ENCODE data around the gene AKAP7.
"Not testable (repeated sequence)": the region's sequence is repeated elsewhere in the genome, so short reads cannot be mapped to it uniquely, and the experiment has no call there.

The AKAP7 gene

GRCh38 chr6:131250936-131251335 is 115.7 kb downstream of the AKAP7 start:
- peaks cover 4% of the 10 kb centered on the region for H3K4me1 ChIP-seq (ENCODE audit: control insufficient read depth, insufficient read depth, low read length, unreplicated experiment)

GRCh38 chr6:131251590-131252199 is 116.4 kb downstream of the AKAP7 start:
- Histone ChIP-seq H3K27me3 (ENCODE audit: insufficient read depth, low read length) (no peaks in the 10 kb centered on the region), H3K79me2 (ENCODE audit: control insufficient read depth, insufficient read depth, low read length, unreplicated experiment) (no peaks in the 10 kb centered on the region), H3K36me3 (ENCODE audit: insufficient read depth, low read length) (no peaks in the 10 kb centered on the region), H3K4me3 (ENCODE audit: low read depth, low read length) (no peak overlapping the region), H3K27ac (ENCODE audit: low read depth, low read length) (no peak overlapping the region), H3K4me1 (ENCODE audit: control insufficient read depth, insufficient read depth, low read length, unreplicated experiment) (peaks cover 4% of the 10 kb centered on the region), H2AFZ (ENCODE audit: low read length, unreplicated experiment) (no peak overlapping the region)

More at GRCh38 chr6:131250936-131251335, 115.7 kb downstream of the AKAP7 start:
- H2AFZ ChIP-seq (ENCODE audit: low read length, unreplicated experiment), result no peak overlapping the region
- H3K27me3 ChIP-seq (ENCODE audit: insufficient read depth, low read length), result no peaks in the 10 kb centered on the region
- no peaks in the 10 kb centered on the region for H3K36me3 ChIP-seq (ENCODE audit: insufficient read depth, low read length)
- peak overlapping the region; percentile 74; the same call in 1 of the 2 replicates for H3K4me3 ChIP-seq (ENCODE audit: low read depth, low read length)
- H3K27ac ChIP-seq (ENCODE audit: low read depth, low read length), result no peak overlapping the region
- H3K79me2 ChIP-seq (ENCODE audit: control insufficient read depth, insufficient read depth, low read length, unreplicated experiment), result no peaks in the 10 kb centered on the region

GRCh38 chr6:131255434-131255833 is 120.2 kb downstream of the AKAP7 start:
- no peaks in the 10 kb centered on the region for H3K27me3 ChIP-seq (ENCODE audit: insufficient read depth, low read length)
- H3K27ac ChIP-seq (ENCODE audit: low read depth, low read length), result no peak overlapping the region
- H2AFZ ChIP-seq (ENCODE audit: low read length, unreplicated experiment), result no peak overlapping the region
- no peaks in the 10 kb centered on the region for H3K36me3 ChIP-seq (ENCODE audit: insufficient read depth, low read length)
- peaks cover 4% of the 10 kb centered on the region for H3K4me1 ChIP-seq (ENCODE audit: control insufficient read depth, insufficient read depth, low read length, unreplicated experiment)
- H3K79me2 ChIP-seq (ENCODE audit: control insufficient read depth, insufficient read depth, low read length, unreplicated experiment), result no peaks in the 10 kb centered on the region
- H3K4me3 ChIP-seq (ENCODE audit: low read depth, low read length), result no peak overlapping the region

- H3K27me3 ChIP-seq (ENCODE audit: insufficient read depth, low read length), result no peaks in the 10 kb centered on the region
- no peak overlapping the region for H3K4me3 ChIP-seq (ENCODE audit: low read depth, low read length)
- H2AFZ ChIP-seq (ENCODE audit: low read length, unreplicated experiment), result no peak overlapping the region
- no peaks in the 10 kb centered on the region for H3K79me2 ChIP-seq (ENCODE audit: control insufficient read depth, insufficient read depth, low read length, unreplicated experiment)
- no peaks in the 10 kb centered on the region for H3K36me3 ChIP-seq (ENCODE audit: insufficient read depth, low read length)
- H3K4me1 ChIP-seq (ENCODE audit: control insufficient read depth, insufficient read depth, low read length, unreplicated experiment), result peaks cover 4% of the 10 kb centered on the region
- no peak overlapping the region for H3K27ac ChIP-seq (ENCODE audit: low read depth, low read length)
Observed at GRCh38 chr6:131255911-131256310, 120.6 kb downstream of the AKAP7 start.

- Histone ChIP-seq H3K27me3 (ENCODE audit: insufficient read depth, low read length) (no peaks in the 10 kb centered on the region), H3K36me3 (ENCODE audit: insufficient read depth, low read length) (no peaks in the 10 kb centered on the region), H2AFZ (ENCODE audit: low read length, unreplicated experiment) (no peak overlapping the region), H3K4me3 (ENCODE audit: low read depth, low read length) (no peak overlapping the region), H3K4me1 (ENCODE audit: control insufficient read depth, insufficient read depth, low read length, unreplicated experiment) (peaks cover 4% of the 10 kb centered on the region), H3K27ac (ENCODE audit: low read depth, low read length) (no peak overlapping the region), H3K79me2 (ENCODE audit: control insufficient read depth, insufficient read depth, low read length, unreplicated experiment) (no peaks in the 10 kb centered on the region)
Observed at GRCh38 chr6:131257104-131257503, 121.8 kb downstream of the AKAP7 start.

- H2AFZ ChIP-seq (ENCODE audit: low read length, unreplicated experiment), result no peak overlapping the region
- H3K27ac ChIP-seq (ENCODE audit: low read depth, low read length), result no peak overlapping the region
- no peaks in the 10 kb centered on the region for H3K36me3 ChIP-seq (ENCODE audit: insufficient read depth, low read length)
- H3K27me3 ChIP-seq (ENCODE audit: insufficient read depth, low read length), result no peaks in the 10 kb centered on the region
- peaks cover 4% of the 10 kb centered on the region for H3K4me1 ChIP-seq (ENCODE audit: control insufficient read depth, insufficient read depth, low read length, unreplicated experiment)
- no peak overlapping the region for H3K4me3 ChIP-seq (ENCODE audit: low read depth, low read length)
- H3K79me2 ChIP-seq (ENCODE audit: control insufficient read depth, insufficient read depth, low read length, unreplicated experiment), result no peaks in the 10 kb centered on the region
Observed at GRCh38 chr6:131258010-131258652, 122.9 kb downstream of the AKAP7 start.

- H3K27ac ChIP-seq (ENCODE audit: low read depth, low read length), result no peak overlapping the region
- H2AFZ ChIP-seq (ENCODE audit: low read length, unreplicated experiment), result no peak overlapping the region
- no peaks in the 10 kb centered on the region for H3K79me2 ChIP-seq (ENCODE audit: control insufficient read depth, insufficient read depth, low read length, unreplicated experiment)
- no peak overlapping the region for H3K4me3 ChIP-seq (ENCODE audit: low read depth, low read length)
- no peaks in the 10 kb centered on the region for H3K27me3 ChIP-seq (ENCODE audit: insufficient read depth, low read length)
- peaks cover 4% of the 10 kb centered on the region for H3K4me1 ChIP-seq (ENCODE audit: control insufficient read depth, insufficient read depth, low read length, unreplicated experiment)
- no peaks in the 10 kb centered on the region for H3K36me3 ChIP-seq (ENCODE audit: insufficient read depth, low read length)
Observed at GRCh38 chr6:131258816-131259476, 123.7 kb downstream of the AKAP7 start.

GRCh38 chr6:131260960-131261359 is 125.7 kb downstream of the AKAP7 start:
- not testable (repeated sequence) for H3K27me3 ChIP-seq (ENCODE audit: insufficient read depth, low read length); H2AFZ ChIP-seq (ENCODE audit: low read length, unreplicated experiment); H3K79me2 ChIP-seq (ENCODE audit: control insufficient read depth, insufficient read depth, low read length, unreplicated experiment); H3K4me1 ChIP-seq (ENCODE audit: control insufficient read depth, insufficient read depth, low read length, unreplicated experiment); H3K27ac ChIP-seq (ENCODE audit: low read depth, low read length); H3K4me3 ChIP-seq (ENCODE audit: low read depth, low read length); H3K36me3 ChIP-seq (ENCODE audit: insufficient read depth, low read length)

- H2AFZ ChIP-seq (ENCODE audit: low read length, unreplicated experiment), result no peak overlapping the region
- no peak overlapping the region for H3K4me3 ChIP-seq (ENCODE audit: low read depth, low read length)
- no peak overlapping the region for H3K27ac ChIP-seq (ENCODE audit: low read depth, low read length)
- no peaks in the 10 kb centered on the region for H3K79me2 ChIP-seq (ENCODE audit: control insufficient read depth, insufficient read depth, low read length, unreplicated experiment)
- no peaks in the 10 kb centered on the region for H3K4me1 ChIP-seq (ENCODE audit: control insufficient read depth, insufficient read depth, low read length, unreplicated experiment)
- no peaks in the 10 kb centered on the region for H3K36me3 ChIP-seq (ENCODE audit: insufficient read depth, low read length)
- no peaks in the 10 kb centered on the region for H3K27me3 ChIP-seq (ENCODE audit: insufficient read depth, low read length)
Observed at GRCh38 chr6:131262060-131262459, 126.8 kb downstream of the AKAP7 start.

GRCh38 chr6:131265939-131266338 is 130.7 kb downstream of the AKAP7 start:
- H3K4me1 ChIP-seq (ENCODE audit: control insufficient read depth, insufficient read depth, low read length, unreplicated experiment), result no peaks in the 10 kb centered on the region

GRCh38 chr6:131268303-131268702 is 133.0 kb downstream of the AKAP7 start:
- H2AFZ ChIP-seq (ENCODE audit: low read length, unreplicated experiment), result no peak overlapping the region
- no peaks in the 10 kb centered on the region for H3K27me3 ChIP-seq (ENCODE audit: insufficient read depth, low read length)
- no peaks in the 10 kb centered on the region for H3K36me3 ChIP-seq (ENCODE audit: insufficient read depth, low read length)

More at GRCh38 chr6:131265939-131266338, 130.7 kb downstream of the AKAP7 start:
- Histone ChIP-seq H3K27ac (ENCODE audit: low read depth, low read length) (no peak overlapping the region), H3K27me3 (ENCODE audit: insufficient read depth, low read length) (no peaks in the 10 kb centered on the region), H3K36me3 (ENCODE audit: insufficient read depth, low read length) (no peaks in the 10 kb centered on the region), H2AFZ (ENCODE audit: low read length, unreplicated experiment) (no peak overlapping the region), H3K4me3 (ENCODE audit: low read depth, low read length) (no peak overlapping the region), H3K79me2 (ENCODE audit: control insufficient read depth, insufficient read depth, low read length, unreplicated experiment) (no peaks in the 10 kb centered on the region)

More at GRCh38 chr6:131268303-131268702, 133.0 kb downstream of the AKAP7 start:
- Histone ChIP-seq H3K4me3 (ENCODE audit: low read depth, low read length) (no peak overlapping the region), H3K4me1 (ENCODE audit: control insufficient read depth, insufficient read depth, low read length, unreplicated experiment) (no peaks in the 10 kb centered on the region), H3K79me2 (ENCODE audit: control insufficient read depth, insufficient read depth, low read length, unreplicated experiment) (no peaks in the 10 kb centered on the region), H3K27ac (ENCODE audit: low read depth, low read length) (no peak overlapping the region)
